Gastroesophageal sphincter (tissue), 3 donors: ENCODE data around the gene PCDHGB3.

Experiments used
- CTCF ChIP-seq, 4 experiments: fragments of 200-600 bp in 2 of 4; fragments of 450-650 bp in 2 of 4; sonication (generic) in 1 of 4; IDR thresholded peaks; one replicate each; pipeline ENCODE4 v1.5.1; 2017 to 2019; ENCODE audit warnings: antibody characterized with exemption in 4 of 4, mild to moderate bottlenecking in 2 of 4, moderate library complexity in 2 of 4
- EP300 ChIP-seq: sonication (generic); formaldehyde crosslinking; IDR thresholded peaks from one replicate; pipeline ENCODE4 v1.6.1; 2017; ENCODE audit warnings: antibody characterized with exemption, mild to moderate bottlenecking
- POLR2A ChIP-seq, 2 donors: fragments of 450-650 bp; IDR thresholded peaks; one replicate each; pipeline ENCODE4 v1.6.1; 2017; ENCODE audit warnings: antibody characterized with exemption in 2 of 2, mild to moderate bottlenecking in 2 of 2, moderate library complexity in 1 of 2
- POLR2AphosphoS5 ChIP-seq: sonication (generic); formaldehyde crosslinking; IDR thresholded peaks from one replicate; pipeline ENCODE4 v1.6.1; 2017; ENCODE audit warnings: antibody characterized with exemption

- TF ChIP-seq POLR2A (IDR thresholded peaks at IDR 0.05): no peak
- no peak for TF ChIP-seq POLR2AphosphoS5
- no peak for TF ChIP-seq CTCF (IDR thresholded peaks at IDR 0.05)
- TF ChIP-seq EP300: no peak
Observed at GRCh38 chr5:141388661-141389060, 18.6 kb downstream of the PCDHGB3 start.
